GM15510 (cell line): Measurements from ENCODE around the gene PDCD2L.

Experiments
- POLR2A ChIP-seq: IDR thresholded peaks from 3 replicates; pipeline ENCODE4 v1.6.1; 2011; ENCODE audit warnings: borderline replicate concordance; ENCODE audit not compliant: insufficient read length; ENCODE audit errors: extremely low read depth

Gene PDCD2L

GRCh38 chr19:34429553-34429952 is 25.4 kb downstream of the PDCD2L start:
- TF ChIP-seq POLR2A, result no peak

DNA sequence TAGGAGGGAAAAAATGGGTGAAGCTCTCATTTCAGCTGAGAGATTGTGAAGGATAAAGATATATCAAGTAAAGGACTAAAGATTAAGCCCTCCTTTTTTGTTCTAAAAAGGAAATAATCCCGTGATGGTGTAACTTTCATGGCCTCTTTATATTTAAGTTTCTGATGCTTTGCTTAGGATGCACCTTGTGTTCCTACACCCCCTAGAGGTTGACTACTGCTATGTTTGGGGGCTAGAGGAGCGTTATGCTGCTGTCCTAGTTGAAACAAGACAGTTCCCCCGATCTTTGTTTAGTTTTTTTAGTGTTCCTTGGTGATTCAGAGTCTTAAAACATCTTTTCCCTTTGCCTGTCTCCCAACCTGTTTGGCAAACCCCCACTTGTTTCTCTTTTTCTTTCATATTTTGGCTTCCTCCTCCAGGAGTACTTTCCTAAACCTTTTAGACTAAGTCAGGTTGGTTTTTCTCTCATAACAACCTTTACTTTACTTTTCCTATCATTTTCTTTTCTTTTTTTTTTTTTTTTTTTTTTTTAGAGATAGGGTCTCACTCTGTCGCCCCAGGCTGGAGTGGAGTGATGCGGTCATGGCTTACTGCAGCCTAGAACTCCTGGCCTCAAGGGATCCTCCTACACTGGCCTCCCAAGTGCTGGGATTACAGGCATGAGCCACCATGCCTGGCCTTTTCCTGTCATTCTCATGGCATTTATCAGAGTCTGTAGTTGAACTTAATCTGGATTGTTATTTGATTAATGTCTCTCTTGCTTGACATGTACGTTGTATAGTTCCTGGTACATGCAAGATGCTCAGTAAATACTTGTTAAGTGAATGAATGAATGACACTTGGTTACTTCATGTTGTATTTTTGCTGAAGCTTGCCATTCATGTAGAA is 26.8 kb downstream of the PDCD2L start:
- no peak for TF ChIP-seq POLR2A

GRCh38 chr19:34431681-34432402 is 27.6 kb downstream of the PDCD2L start:
- TF ChIP-seq POLR2A, result no peak

GRCh38 chr19:34432797-34433196 is 28.6 kb downstream of the PDCD2L start:
- TF ChIP-seq POLR2A, result no peak

DNA sequence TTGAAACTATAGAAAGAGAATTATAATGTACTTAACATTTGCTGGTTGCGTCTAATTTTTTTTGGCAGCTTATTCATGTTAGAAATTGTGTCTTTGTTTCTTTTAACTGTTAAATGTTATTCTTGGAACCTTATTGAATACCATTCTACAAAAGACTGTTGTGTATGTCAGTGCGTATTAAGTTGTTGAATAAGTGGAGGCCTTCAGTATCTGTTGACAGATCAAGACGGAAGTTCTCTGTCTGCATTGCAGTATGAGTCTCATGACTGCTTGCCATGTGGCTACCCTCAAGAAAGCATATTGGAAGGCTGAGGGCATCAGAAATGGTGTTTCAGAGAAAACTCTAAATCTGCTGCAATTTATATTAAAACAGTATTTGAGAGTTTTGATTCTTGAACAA is 32.5 kb downstream of the PDCD2L start:
- no peak for TF ChIP-seq POLR2A

GRCh38 chr19:34448191-34448590 is 44.0 kb downstream of the PDCD2L start:
- TF ChIP-seq POLR2A, result no peak

DNA sequence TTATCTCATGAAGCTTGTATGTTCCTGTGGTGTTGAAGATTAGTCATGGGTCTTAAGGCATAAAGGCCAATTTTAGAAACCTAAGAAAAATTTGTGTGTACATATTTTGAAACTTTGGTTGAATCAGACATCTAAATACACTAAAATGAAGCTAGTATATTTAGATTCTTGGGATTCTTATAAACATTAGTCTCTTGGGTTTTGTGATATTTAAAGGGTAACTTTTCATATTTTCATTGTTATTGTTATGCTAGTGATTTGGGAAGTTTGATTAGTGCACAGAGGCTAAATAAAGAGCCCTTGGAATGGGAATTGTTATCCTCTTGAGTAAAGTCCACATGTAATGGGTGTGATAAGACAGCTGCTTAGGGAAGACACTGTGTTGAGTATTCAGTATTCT is 48.5 kb downstream of the PDCD2L start:
- no peak for TF ChIP-seq POLR2A

- no peak for TF ChIP-seq POLR2A
These were observed 49.9 kb downstream of the PDCD2L start for GRCh38 chr19:34454091-34454490.

DNA sequence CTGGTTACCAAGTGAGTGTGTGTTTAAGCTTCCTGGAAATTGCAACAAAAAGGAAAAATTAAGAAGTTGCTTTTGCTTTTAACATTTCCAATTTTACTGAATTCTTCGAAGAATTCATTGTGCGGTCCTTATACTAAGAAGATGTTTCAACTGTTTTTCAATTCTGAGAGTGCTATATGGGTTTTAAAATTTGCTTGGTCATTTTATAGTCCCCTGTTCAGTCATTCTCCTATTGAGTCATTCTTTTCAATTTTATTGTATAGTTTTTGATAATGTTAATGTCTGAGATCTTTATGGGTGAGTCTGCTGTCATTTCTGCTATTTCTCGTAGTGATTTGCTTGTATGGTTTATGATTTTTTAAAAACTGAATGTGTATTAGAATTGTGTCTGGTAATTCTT is 50.5 kb downstream of the PDCD2L start:
- TF ChIP-seq POLR2A, result no peak

- TF ChIP-seq POLR2A, result no peak
These were observed 53.2 kb downstream of the PDCD2L start for GRCh38 chr19:34457446-34457845.

- TF ChIP-seq POLR2A, result no peak
These were observed 54.5 kb downstream of the PDCD2L start for GRCh38 chr19:34458677-34459076.

DNA sequence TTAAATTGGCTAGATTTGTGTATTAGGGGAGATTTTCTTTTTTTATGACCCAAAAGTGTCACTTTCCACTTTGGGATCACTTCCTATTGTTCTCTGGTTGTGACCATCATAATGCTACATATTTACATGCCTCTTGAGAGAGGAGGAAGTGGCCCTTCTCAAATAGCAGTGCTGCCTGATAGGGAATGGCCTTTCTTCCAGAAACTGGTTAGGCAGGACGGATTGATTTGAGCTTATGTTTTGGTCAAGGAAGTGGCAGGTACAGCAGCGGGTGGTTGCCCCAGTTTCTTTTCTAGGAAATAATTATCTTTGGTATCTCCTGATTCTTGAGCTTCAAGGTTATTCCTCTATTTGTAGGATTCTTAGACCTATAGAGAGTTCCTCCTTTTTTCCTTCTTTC is 55.4 kb downstream of the PDCD2L start:
- no peak for TF ChIP-seq POLR2A

DNA sequence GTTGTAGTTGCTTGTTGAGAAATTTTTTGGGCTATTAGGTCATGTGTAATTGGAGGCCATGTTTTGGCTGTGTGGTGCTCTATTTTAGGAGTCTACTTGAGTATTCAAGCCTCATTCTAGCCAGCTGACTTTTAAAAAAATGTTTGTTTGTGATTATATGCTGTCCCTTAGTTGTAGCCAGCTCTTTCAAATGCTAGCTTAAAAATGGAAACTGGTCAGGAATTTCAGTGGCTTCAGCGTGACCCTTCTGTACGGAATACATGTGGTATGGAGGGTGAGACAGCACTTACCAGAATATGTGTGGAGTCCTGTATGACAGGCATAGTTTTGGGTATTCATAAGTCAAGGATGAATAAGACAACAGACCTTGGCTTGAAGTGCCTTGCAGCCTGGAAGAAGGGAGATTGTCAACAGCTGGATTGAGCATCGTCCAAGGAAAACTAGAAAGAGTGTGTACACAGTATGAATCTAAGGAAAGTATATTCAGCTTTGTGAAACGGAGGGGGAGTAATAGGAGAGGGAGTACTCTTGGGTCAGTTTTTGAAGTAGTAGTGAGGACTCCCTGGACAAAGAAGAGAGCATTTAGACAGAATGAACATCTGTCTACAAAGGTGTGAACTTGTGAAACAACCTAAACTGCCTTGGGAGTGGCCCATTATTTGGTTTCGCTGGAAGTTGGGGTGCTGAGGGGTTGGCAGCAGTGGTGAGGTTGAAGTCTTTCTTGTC is 57.3 kb downstream of the PDCD2L start:
- no peak for TF ChIP-seq POLR2A

GRCh38 chr19:34468409-34468808 is 64.2 kb downstream of the PDCD2L start:
- TF ChIP-seq POLR2A, result no peak
